NCI-H1105 treated with DMSO at 0.1 percent for 48 hours (cell line): Measurements from ENCODE around the gene TUBB2B.
"Not testable (repeated sequence)": the region's sequence is repeated elsewhere in the genome, so short reads cannot be mapped to it uniquely, and the experiment has no call there.

ENCODE experiments used
- DNase-seq: peaks from one replicate; lab custom pipeline; 2025; lab: John Stamatoyannopoulos, UW

Gene TUBB2B

GRCh38 chr6:3186974-3187382, 40.5 kb downstream of the TUBB2B start:
- DNase-seq: no peak

DNA sequence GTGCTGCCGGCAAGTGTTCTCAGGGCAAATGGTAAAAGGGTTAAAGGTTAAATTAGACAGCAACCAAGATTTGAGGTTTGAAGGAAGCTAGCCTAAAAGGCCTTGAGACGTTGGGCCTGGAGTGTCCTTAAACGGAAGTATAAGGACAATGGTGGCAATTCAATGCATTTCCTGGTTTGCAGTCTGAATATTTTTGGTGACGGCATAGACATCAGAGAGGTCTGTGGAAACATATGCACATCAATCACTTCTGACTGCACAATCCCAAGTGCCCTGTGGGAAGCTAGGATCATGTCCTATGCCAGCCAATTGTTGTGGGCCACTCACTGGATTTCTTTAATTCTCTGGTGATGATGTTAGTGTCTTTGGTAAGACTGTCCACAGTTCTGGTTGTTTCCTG, 44.4 kb downstream of the TUBB2B start:
- no peak for DNase-seq

DNA sequence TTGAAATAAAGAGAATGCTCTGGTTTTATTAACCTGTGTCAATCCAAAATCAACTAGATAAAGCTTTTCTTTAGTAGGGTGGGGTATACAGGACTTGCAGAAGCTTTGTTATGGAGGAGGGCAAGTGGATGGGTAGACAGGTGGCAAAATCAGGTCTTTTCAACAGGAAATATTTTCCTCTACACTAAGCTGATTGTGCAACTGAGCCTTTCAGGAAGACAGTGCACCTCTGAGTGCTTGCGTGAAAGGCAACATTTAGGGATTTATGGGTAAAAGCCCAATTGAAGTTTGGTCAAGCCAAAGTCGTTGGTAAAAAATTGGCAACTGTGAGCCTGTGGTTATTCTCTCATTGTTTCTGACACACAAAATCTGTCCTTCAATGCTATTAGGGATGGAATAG, 46.3 kb downstream of the TUBB2B start:
- no peak for DNase-seq

- DNase-seq: not testable (repeated sequence)
Measured at GRCh38 chr6:3179945-3180344, 47.5 kb downstream of the TUBB2B start.

- not testable (repeated sequence) for DNase-seq
Measured at GRCh38 chr6:3178666-3179065, 48.8 kb downstream of the TUBB2B start.

- no peak for DNase-seq
Measured at GRCh38 chr6:3176562-3177355, 50.7 kb downstream of the TUBB2B start.

- DNase-seq: no peak
Measured at GRCh38 chr6:3175715-3176402, 51.6 kb downstream of the TUBB2B start.
